ENCODE data around the gene ARMH4.

GRCh38 chr14:58200846-58201245, 48.8 kb upstream of the ARMH4 start:
- TF ChIP-seq REST (IDR thresholded peaks at IDR 0.05; ENCODE audit: insufficient read depth in 1 of 2, low read depth in 2 of 2, low read length in 2 of 2) (no peak), TAF1 (IDR thresholded peaks at IDR 0.05; ENCODE audit: borderline replicate concordance, insufficient read depth, low read length) (no peak), POLR2AphosphoS5 (IDR thresholded peaks at IDR 0.05; ENCODE audit: low read depth, low read length) (no peak), SIN3A (IDR thresholded peaks at IDR 0.05; ENCODE audit: borderline replicate concordance, insufficient read depth, low read length) (no peak)
